ENCODE results near the gene GPX2. TPM values are rescaled to one million over a fixed set of nuclear protein-coding genes. Genes with fewer than 3 reads are reported as not detected.

The GPX2 gene
- total RNA-seq, 6 experiments from 2014 or later, result not detected

DNA sequence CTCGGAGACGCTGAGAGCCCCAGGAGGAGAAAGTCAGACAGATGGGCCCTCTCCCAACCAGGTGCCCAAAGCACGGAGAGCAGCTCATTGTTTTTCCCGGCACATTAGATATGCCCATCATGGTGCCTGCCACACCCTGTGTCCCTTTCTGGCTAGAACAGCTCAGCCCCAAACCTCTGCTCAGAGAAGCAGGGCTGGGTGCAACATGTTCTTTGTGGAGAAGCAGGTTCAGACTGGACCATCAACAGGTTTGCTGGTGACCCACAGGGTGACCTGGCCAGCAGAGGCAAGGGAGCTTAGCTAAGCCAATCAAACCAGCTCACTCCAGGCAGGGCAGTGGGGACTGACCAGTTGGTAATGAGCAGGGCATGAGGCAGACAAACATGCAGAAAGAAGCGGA lies 16.2 kb upstream of the GPX2 start:
- H3K4me1 Mint-ChIP-seq (ENCODE audit: low read depth), result no peaks in the 10 kb centered on the region
- TF ChIP-seq CTCF (IDR thresholded peaks at IDR 0.05), result no peak
- H3K27ac Mint-ChIP-seq, result no peak overlapping the region
- H3K27me3 Mint-ChIP-seq (ENCODE audit: insufficient read depth), result no peaks in the 10 kb centered on the region
- no peak for DNase-seq
- H3K36me3 Mint-ChIP-seq (ENCODE audit: low read depth), result no peaks in the 10 kb centered on the region
- no peak overlapping the region for H3K4me3 Mint-ChIP-seq
- H3K9me3 Mint-ChIP-seq, result no peaks in the 10 kb centered on the region

DNA sequence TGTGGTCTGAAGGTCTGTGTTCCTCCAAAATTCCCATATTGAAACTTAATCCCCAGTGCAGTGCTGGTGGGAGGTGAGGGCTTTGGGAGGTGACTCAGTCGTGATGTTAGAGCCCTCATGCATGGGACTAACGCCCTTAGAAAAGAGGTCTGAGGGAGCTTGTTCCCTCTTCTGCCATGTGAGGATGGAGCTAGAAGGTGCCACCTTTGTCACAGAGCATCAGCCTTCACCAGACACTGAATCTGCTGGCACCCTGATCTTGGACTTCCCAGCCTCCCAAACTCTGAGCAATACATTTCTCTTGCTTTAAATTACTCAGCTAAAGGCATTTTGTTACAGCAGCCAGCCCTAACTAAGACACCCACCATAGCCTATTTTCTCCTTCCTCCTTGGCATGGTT lies 15.7 kb upstream of the GPX2 start:
- Mint-ChIP-seq H3K27ac (no peak overlapping the region), H3K4me3 (no peak overlapping the region), H3K9me3 (no peaks in the 10 kb centered on the region), H3K4me1 (ENCODE audit: low read depth) (no peaks in the 10 kb centered on the region), H3K27me3 (ENCODE audit: insufficient read depth) (no peaks in the 10 kb centered on the region), H3K36me3 (ENCODE audit: low read depth) (no peaks in the 10 kb centered on the region)
- no peak for TF ChIP-seq CTCF (IDR thresholded peaks at IDR 0.05)
- DNase-seq, result no peak

DNA sequence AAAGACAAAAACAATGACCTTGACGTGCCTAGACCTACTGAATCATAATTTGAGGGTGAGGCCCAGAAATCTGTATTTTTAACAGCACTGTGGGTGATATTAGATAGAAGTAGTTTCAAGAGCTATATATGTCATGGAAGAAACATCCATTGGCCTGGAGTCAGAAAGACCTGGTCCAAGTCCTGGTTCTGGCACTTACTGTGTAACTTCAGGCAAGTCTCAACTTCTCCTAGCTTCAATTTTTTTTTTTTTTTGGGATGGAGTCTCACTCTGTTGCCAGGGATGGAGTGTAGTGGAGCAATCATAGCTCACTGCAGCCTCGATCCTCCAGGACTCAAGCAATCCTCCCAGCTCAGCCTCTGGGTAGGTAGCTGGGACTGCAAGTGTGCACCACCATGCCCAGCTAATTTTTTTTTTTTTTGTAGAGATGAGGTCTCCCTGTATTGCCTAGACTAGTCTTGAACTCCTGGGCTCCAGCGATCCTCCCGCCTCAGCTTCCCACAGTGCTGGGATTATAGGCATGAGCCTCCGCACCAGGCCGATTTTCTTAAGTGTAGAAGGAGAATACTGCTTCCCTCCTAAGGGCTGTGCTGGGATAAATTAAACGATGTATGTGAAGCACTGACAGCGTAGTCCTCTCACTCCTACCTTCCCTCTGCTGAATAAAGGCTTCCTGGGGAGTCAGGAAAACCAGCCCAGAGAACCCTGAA lies 14.3 kb upstream of the GPX2 start:
- DNase-seq, result no peak
- no peak for TF ChIP-seq CTCF (IDR thresholded peaks at IDR 0.05)
- H3K27ac Mint-ChIP-seq, result no peak overlapping the region
- H3K4me1 Mint-ChIP-seq (ENCODE audit: low read depth), result no peaks in the 10 kb centered on the region
- H3K27me3 Mint-ChIP-seq (ENCODE audit: insufficient read depth), result no peaks in the 10 kb centered on the region
- no peaks in the 10 kb centered on the region for H3K9me3 Mint-ChIP-seq
- H3K4me3 Mint-ChIP-seq, result no peak overlapping the region
- H3K36me3 Mint-ChIP-seq (ENCODE audit: low read depth), result no peaks in the 10 kb centered on the region

DNA sequence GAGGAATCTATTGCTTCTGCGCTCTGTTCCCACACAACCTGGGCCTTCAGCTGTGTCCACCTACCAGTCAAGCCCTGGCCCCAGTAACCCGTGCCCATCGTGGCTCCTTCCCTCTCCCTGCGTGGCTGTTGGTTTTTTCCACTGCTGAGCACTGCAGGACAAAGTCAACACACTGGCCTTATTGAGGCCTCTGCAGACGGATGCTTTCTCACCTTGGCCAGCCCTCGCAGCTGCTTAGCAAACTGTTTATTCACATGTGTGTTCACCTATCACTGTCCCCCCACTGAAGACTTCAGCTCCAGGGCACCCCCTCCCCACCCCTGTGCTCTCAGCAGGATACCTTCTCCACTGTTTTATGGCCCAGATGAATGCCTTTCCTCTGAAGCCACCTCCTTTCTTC lies 12.8 kb upstream of the GPX2 start:
- Mint-ChIP-seq H3K4me1 (ENCODE audit: low read depth) (no peaks in the 10 kb centered on the region), H3K27me3 (ENCODE audit: insufficient read depth) (no peaks in the 10 kb centered on the region; the same call in 1 of the 2 replicates), H3K36me3 (ENCODE audit: low read depth) (no peaks in the 10 kb centered on the region), H3K4me3 (no peak overlapping the region), H3K27ac (no peak overlapping the region), H3K9me3 (no peaks in the 10 kb centered on the region)
- no peak for TF ChIP-seq CTCF (IDR thresholded peaks at IDR 0.05)
- no peak for DNase-seq

DNA sequence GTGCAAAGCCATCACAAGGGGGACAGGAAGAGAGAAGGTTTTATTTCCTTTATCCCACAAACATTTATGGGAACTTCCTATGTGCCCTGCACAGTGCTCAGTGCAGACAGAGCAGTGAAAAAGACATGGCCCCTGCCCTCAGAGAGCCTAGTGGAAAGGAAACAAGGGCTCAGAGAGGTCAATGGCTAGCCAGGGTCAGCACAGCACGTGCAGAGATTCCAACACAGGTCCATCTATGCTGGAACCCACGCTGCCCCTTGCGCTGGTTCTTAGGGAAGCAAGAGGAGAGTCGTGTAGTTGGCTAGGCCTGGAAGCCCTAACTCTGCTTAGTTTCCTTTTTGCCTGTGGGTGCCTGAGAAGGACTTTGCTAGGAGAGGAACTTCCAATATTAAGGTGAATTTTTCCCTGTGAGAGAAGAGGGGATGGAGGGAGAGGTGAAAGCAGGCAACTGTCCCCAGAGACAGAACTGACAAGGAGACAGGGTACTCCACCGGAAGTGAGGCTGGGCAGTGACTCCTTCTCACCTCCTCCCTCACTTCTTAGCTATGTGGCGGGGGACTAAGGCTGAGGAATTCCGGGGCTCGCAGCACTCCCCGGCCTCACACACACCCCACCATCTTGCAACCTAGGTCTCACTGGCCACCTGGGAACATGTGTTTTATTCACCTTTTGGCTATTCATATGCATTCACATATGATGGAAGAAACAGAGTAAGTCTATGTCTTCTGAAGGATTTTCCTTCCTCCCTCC lies 12.1 kb upstream of the GPX2 start:
- Mint-ChIP-seq H3K4me3 (no peak overlapping the region), H3K4me1 (ENCODE audit: low read depth) (no peaks in the 10 kb centered on the region), H3K36me3 (ENCODE audit: low read depth) (no peaks in the 10 kb centered on the region), H3K9me3 (no peaks in the 10 kb centered on the region), H3K27ac (no peak overlapping the region), H3K27me3 (ENCODE audit: insufficient read depth) (no peaks in the 10 kb centered on the region; the same call in 1 of the 2 replicates)
- no peak for DNase-seq
- TF ChIP-seq CTCF (IDR thresholded peaks at IDR 0.05), result no peak

Measured in HFFc6 (cell line).